Panc1 (cell line): ENCODE data around the gene FBXO45. TPM values are rescaled to one million over a fixed set of nuclear protein-coding genes. Genes with fewer than 3 reads are reported as not detected.
"Not testable (repeated sequence)": the region's sequence is repeated elsewhere in the genome, so short reads cannot be mapped to it uniquely, and the experiment has no call there.

ENCODE experiments used
- ATAC-seq: fragments of 200-7000 bp; cut with Tn5 transposase; 2 replicates; pipeline ENCODE4 v1.9.1; 2020; ENCODE audit warnings: mild to moderate bottlenecking, moderate library complexity
- BruUV-seq: library from RNA; stranded (reverse); fragments of 400-500 nt; replicated peaks from 2 replicates; lab custom pipeline; 2021; lab: Mats Ljungman, UMichigan
- CTCF ChIA-PET: fragments of 300-600 bp; sonication (Branson Sonifier 250); formaldehyde crosslinking; loops from one replicate; lab custom pipeline; 2022; ENCODE audit warnings: antibody characterized with exemption; lab: Charles Lee
- POLR2A ChIA-PET: fragments of 300-600 bp; sonication (Branson Sonifier 250); formaldehyde crosslinking; loops from one replicate; lab custom pipeline; 2022; ENCODE audit warnings: antibody characterized with exemption; lab: Charles Lee
- DNase-seq: peaks from one replicate; pipeline ENCODE4 v3.0.0-alpha.2; 2010; ENCODE audit warnings: low read depth, low spot score
- H3K27ac ChIP-seq: 2 replicates; pipeline ENCODE4 v1.5.1; 2011; ENCODE audit warnings: mild to moderate bottlenecking, low read length, inconsistent platforms
- H3K27me3 ChIP-seq: fragments of 200-500 bp; sonication (Bioruptor generic); 2 replicates; pipeline ENCODE4 v1.6.0; 2014; ENCODE audit warnings: low read length, inconsistent platforms; ENCODE audit not compliant: control insufficient read depth, insufficient read depth
- H3K36me3 ChIP-seq: fragments of 200-500 bp; sonication (Bioruptor generic); 2 replicates; pipeline ENCODE4 v1.5.1; 2014; ENCODE audit warnings: inconsistent platforms, mild to moderate bottlenecking, low read length, moderate library complexity; ENCODE audit not compliant: control insufficient read depth, insufficient read depth
- H3K4me1 ChIP-seq: 2 replicates; pipeline ENCODE4 v1.5.1; 2011; ENCODE audit warnings: inconsistent platforms, mild to moderate bottlenecking, low read length, moderate library complexity; ENCODE audit not compliant: control insufficient read depth, insufficient read depth
- H3K4me3 ChIP-seq, 2 experiments: 2 replicates each; pipeline ENCODE4 v1.5.1; 2011 to 2012; ENCODE audit warnings: low read depth in 2 of 2, low read length in 2 of 2, mild to moderate bottlenecking in 2 of 2, inconsistent platforms in 1 of 2, moderate library complexity in 1 of 2
- H3K9me3 ChIP-seq: fragments of 200-500 bp; sonication (Bioruptor generic); 2 replicates; pipeline ENCODE4 v1.5.1; 2014; ENCODE audit warnings: low read depth, mild to moderate bottlenecking, inconsistent platforms, low read length, moderate library complexity; ENCODE audit not compliant: control insufficient read depth, insufficient read depth
- POLR2AphosphoS5 ChIP-seq: IDR thresholded peaks from 2 replicates; pipeline ENCODE4 v1.6.1; 2012; ENCODE audit warnings: mild to moderate bottlenecking, low read depth, low read length, moderate library complexity
- REST ChIP-seq, 2 experiments: IDR thresholded peaks; 2 replicates each; pipeline ENCODE4 v1.6.1; 2011 to 2012; ENCODE audit warnings: low read depth in 2 of 2, control low read depth in 1 of 2, low read length in 1 of 2, mild to moderate bottlenecking in 1 of 2, moderate library complexity in 1 of 2; ENCODE audit not compliant: insufficient read depth in 1 of 2
- SIN3A ChIP-seq: IDR thresholded peaks from 2 replicates; pipeline ENCODE4 v1.6.1; 2012; ENCODE audit warnings: low read depth, mild to moderate bottlenecking, low read length, moderate library complexity, borderline replicate concordance; ENCODE audit not compliant: insufficient read depth
- TCF7L2 ChIP-seq: IDR thresholded peaks from 2 replicates; pipeline ENCODE4 v1.6.1; 2011; ENCODE audit warnings: mild to moderate bottlenecking, low read depth, low read length, inconsistent platforms
- in situ Hi-C: cut with HindIII; loops from 2 replicates; pipeline ENCODE4 v1.10.0; 2016; ENCODE audit warnings: low sequenced_read_pairs, low pct_unique_long_range_greater_than_20kb
- intact Hi-C: fragments of 100-400 bp; cut with micrococcal nuclease; formaldehyde crosslinking; loops from one replicate; pipeline ENCODE4 v1.10.0; 2022; ENCODE audit not compliant: unreplicated experiment
- total RNA-seq: library from RNA; stranded (reverse); gene quantifications from one replicate; pipeline ENCODE4 v1.2.1, GENCODE V29; 2021; ENCODE audit not compliant: unreplicated experiment
- TF ChIP-seq, protein P1 (sequence below): fragments of 450-650 bp; IDR thresholded peaks from 2 replicates; pipeline ENCODE4 v1.5.1; 2017; ENCODE audit warnings: mild to moderate bottlenecking

FBXO45 gene
- total RNA-seq, 1 experiment from 2014 or later: 21.6 TPM

DNA sequence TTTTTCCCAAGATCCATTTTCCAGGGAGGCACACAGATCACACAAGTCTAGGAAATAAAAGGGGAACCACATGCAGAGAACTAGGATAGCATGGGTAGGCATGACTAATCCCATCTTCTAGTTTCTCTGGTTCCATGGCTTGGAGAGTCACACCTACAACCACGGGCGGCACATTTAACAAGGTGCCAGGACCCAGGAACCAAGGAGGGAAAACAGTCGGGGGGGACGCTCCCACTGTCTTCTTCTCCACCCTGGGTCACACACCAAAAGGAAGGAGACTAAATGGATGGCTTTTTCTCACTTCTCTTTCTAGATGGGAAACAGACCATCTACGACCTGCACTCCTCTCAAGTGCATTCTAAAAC lies 48.8 kb upstream of the FBXO45 start:
- no peaks in the 10 kb centered on the region for H3K4me1 ChIP-seq
- TF ChIP-seq, protein P1, sequence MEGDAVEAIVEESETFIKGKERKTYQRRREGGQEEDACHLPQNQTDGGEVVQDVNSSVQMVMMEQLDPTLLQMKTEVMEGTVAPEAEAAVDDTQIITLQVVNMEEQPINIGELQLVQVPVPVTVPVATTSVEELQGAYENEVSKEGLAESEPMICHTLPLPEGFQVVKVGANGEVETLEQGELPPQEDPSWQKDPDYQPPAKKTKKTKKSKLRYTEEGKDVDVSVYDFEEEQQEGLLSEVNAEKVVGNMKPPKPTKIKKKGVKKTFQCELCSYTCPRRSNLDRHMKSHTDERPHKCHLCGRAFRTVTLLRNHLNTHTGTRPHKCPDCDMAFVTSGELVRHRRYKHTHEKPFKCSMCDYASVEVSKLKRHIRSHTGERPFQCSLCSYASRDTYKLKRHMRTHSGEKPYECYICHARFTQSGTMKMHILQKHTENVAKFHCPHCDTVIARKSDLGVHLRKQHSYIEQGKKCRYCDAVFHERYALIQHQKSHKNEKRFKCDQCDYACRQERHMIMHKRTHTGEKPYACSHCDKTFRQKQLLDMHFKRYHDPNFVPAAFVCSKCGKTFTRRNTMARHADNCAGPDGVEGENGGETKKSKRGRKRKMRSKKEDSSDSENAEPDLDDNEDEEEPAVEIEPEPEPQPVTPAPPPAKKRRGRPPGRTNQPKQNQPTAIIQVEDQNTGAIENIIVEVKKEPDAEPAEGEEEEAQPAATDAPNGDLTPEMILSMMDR: no peak
- TF ChIP-seq REST (IDR thresholded peaks at IDR 0.05; ENCODE audit: insufficient read depth in 1 of 2, low read depth in 2 of 2, low read length in 1 of 2) (no peak), POLR2AphosphoS5 (no peak), SIN3A (no peak), TCF7L2 (no peak)
- H3K27ac ChIP-seq: no peak overlapping the region
- in situ Hi-C loops: no loop called here
- no TSS peak for BruUV-seq
- ATAC-seq (no peak), DNase-seq (no peak)
- H3K9me3 ChIP-seq: no peaks in the 10 kb centered on the region
- no peaks in the 10 kb centered on the region for H3K27me3 ChIP-seq
- H3K4me3 ChIP-seq: no peak overlapping the region
- ChIA-PET POLR2A (no interaction called here), CTCF (interaction anchor here (0.6 to 1.6 kb wide), 6 partner anchors 19 to 493 kb away, joined by 3 to 7 read pairs (median 4); no protein-coding TSS in a partner anchor)
- intact Hi-C loops: loop anchor here (1.0 to 10.0 kb wide), 3 partner anchors 266 to 497 kb away; no protein-coding TSS in a partner anchor
- no peaks in the 10 kb centered on the region for H3K36me3 ChIP-seq

- H3K36me3 ChIP-seq, in situ Hi-C loops, ATAC-seq, BruUV-seq, H3K27me3 ChIP-seq, DNase-seq, H3K27ac ChIP-seq, H3K4me3 ChIP-seq, H3K4me1 ChIP-seq, H3K9me3 ChIP-seq: not testable (repeated sequence)
- POLR2A ChIA-PET: interaction anchor here (0.6 kb wide), 2 partner anchors 8 to 85 kb away, joined by 3 read pairs; no protein-coding TSS in a partner anchor
- intact Hi-C loops: loop anchor here (5.0 to 10.0 kb wide), 2 partner anchors 454 to 499 kb away; no protein-coding TSS in a partner anchor
- CTCF ChIA-PET: interaction anchor here (0.6 to 1.1 kb wide), 2 partner anchors 10 to 156 kb away, joined by 3 to 4 read pairs; no protein-coding TSS in a partner anchor
Measured at GRCh38 chr3:196521291-196521690, 47.2 kb upstream of the FBXO45 start.

DNA sequence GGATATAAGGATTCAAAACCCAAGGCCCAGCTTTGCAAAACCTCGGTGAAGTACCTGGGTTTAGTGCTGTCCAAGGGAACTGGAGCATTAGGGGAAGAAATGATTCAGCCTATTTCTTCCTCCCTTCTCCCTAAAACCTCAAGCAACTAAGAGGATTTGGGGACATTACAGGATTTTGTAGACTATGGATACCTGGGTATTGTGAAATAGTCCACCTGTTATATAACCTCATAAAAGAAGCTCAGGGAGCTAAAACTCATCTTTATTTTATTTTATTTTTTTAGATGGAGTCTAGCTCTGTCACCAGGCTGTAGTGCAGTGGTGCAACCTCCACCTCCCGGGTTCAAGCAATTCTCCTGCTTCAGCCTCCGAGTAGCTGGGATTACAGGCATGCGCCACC lies 44.6 kb upstream of the FBXO45 start:
- no peak for DNase-seq
- Histone ChIP-seq H3K4me3 (no peak overlapping the region), H3K27ac (no peak overlapping the region), H3K36me3 (no peaks in the 10 kb centered on the region), H3K9me3 (no peaks in the 10 kb centered on the region), H3K4me1 (no peaks in the 10 kb centered on the region), H3K27me3 (no peaks in the 10 kb centered on the region)
- in situ Hi-C loops (no loop called here), intact Hi-C loops (loop anchor here (2.0 to 10.0 kb wide), 3 partner anchors 161 to 502 kb away; no protein-coding TSS in a partner anchor)
- ChIA-PET POLR2A (interaction anchor here (0.6 kb wide), 1 partner anchor 225 kb away, joined by 3 read pairs; no protein-coding TSS in a partner anchor), CTCF (interaction anchor here (0.6 to 1.1 kb wide), 2 partner anchors 161 to 162 kb away, joined by 3 to 7 read pairs; no protein-coding TSS in a partner anchor)
- BruUV-seq: no TSS peak
- ATAC-seq: no peak
- TF ChIP-seq, protein P1: no peak
- TF ChIP-seq POLR2AphosphoS5: no peak
- TF ChIP-seq REST (IDR thresholded peaks at IDR 0.05; ENCODE audit: insufficient read depth in 1 of 2, low read depth in 2 of 2, low read length in 1 of 2): no peak
